WTC11 (cell line): ENCODE results near the gene MKLN1. TPM values are rescaled to one million over a fixed set of nuclear protein-coding genes. Genes with fewer than 3 reads are reported as not detected.

Experiments used
- ATAC-seq: fragments of 200-7000 bp; cut with Tn5 transposase; 2 replicates; pipeline ENCODE4 v1.10.0; 2021; ENCODE audit warnings: mild to moderate bottlenecking, moderate library complexity
- CTCF ChIA-PET: fragments of 300-600 bp; sonication (Branson Sonifier 250); formaldehyde crosslinking; loops from one replicate; lab custom pipeline; 2021; ENCODE audit warnings: antibody characterized with exemption; lab: Charles Lee
- POLR2A ChIA-PET: fragments of 350-600 bp; sonication (Branson Sonifier 250); formaldehyde crosslinking; loops from one replicate; lab custom pipeline; 2021; ENCODE audit warnings: antibody characterized with exemption; lab: Charles Lee
- DNase-seq: peaks from one replicate; pipeline ENCODE4 v3.0.0; 2021; ENCODE audit warnings: low spot score
- H3K27ac Mint-ChIP-seq: 2 replicates; pipeline ENCODE4 v1.8.0; 2021; ENCODE audit warnings: mixed read lengths
- H3K27me3 Mint-ChIP-seq: 2 replicates; pipeline ENCODE4 v1.8.0; 2021; ENCODE audit warnings: low read depth, mild to moderate bottlenecking, moderate library complexity, mixed read lengths
- H3K36me3 Mint-ChIP-seq: 2 replicates; pipeline ENCODE4 v1.8.0; 2021; ENCODE audit warnings: mixed read lengths
- H3K4me1 Mint-ChIP-seq: 2 replicates; pipeline ENCODE4 v1.8.0; 2022; ENCODE audit warnings: mixed read lengths
- H3K4me3 Mint-ChIP-seq: 2 replicates; pipeline ENCODE4 v1.8.0; 2021; ENCODE audit warnings: mild to moderate bottlenecking, moderate library complexity, mixed read lengths
- H3K9me3 Mint-ChIP-seq: 2 replicates; pipeline ENCODE4 v1.8.0; 2021; ENCODE audit warnings: mixed read lengths
- AFF4 ChIP-seq: sonication (generic); formaldehyde crosslinking; IDR thresholded peaks from 2 replicates; pipeline ENCODE4 v1.8.1; 2023; ENCODE audit warnings: mild to moderate bottlenecking, missing genetic modification reagents, borderline replicate concordance
- ATF2 ChIP-seq: sonication (generic); formaldehyde crosslinking; IDR thresholded peaks from 2 replicates; pipeline ENCODE4 v1.8.1; 2022; ENCODE audit warnings: low read depth, missing genetic modification reagents, borderline replicate concordance
- ATF6 ChIP-seq: sonication (generic); formaldehyde crosslinking; IDR thresholded peaks from 2 replicates; pipeline ENCODE4 v1.8.1; 2023; ENCODE audit warnings: mild to moderate bottlenecking, missing genetic modification reagents
- CBFB ChIP-seq: sonication (generic); formaldehyde crosslinking; IDR thresholded peaks from 2 replicates; pipeline ENCODE4 v1.8.1; 2022; ENCODE audit warnings: mild to moderate bottlenecking, low read depth, missing genetic modification reagents
- E2F1 ChIP-seq: sonication (generic); formaldehyde crosslinking; IDR thresholded peaks from 2 replicates; pipeline ENCODE4 v1.8.0; 2022; ENCODE audit warnings: mild to moderate bottlenecking, missing genetic modification reagents
- ELF4 ChIP-seq: sonication (generic); formaldehyde crosslinking; IDR thresholded peaks from 2 replicates; pipeline ENCODE4 v1.8.1; 2022; ENCODE audit warnings: low read depth, mild to moderate bottlenecking, moderate library complexity, missing genetic modification reagents
- ESRRA ChIP-seq: sonication (generic); formaldehyde crosslinking; IDR thresholded peaks from 2 replicates; pipeline ENCODE4 v1.8.1; 2022; ENCODE audit warnings: mild to moderate bottlenecking, missing genetic modification reagents, borderline replicate concordance
- FOXP1 ChIP-seq: sonication (generic); formaldehyde crosslinking; IDR thresholded peaks from 2 replicates; pipeline ENCODE4 v1.8.0; 2022; ENCODE audit warnings: missing genetic modification reagents, mild to moderate bottlenecking, moderate library complexity, borderline replicate concordance
- FOXP4 ChIP-seq: sonication (generic); formaldehyde crosslinking; IDR thresholded peaks from 2 replicates; pipeline ENCODE4 v1.8.0; 2022; ENCODE audit warnings: mild to moderate bottlenecking, missing genetic modification reagents
- GRHL2 ChIP-seq: fragments of 250-450 bp; sonication (Bioruptor Pico); IDR thresholded peaks from 2 replicates; pipeline ENCODE4 v1.8.0; 2022; ENCODE audit warnings: mild to moderate bottlenecking, moderate library complexity; ENCODE audit not compliant: insufficient replicate concordance, severe bottlenecking
- MLX ChIP-seq: sonication (generic); formaldehyde crosslinking; IDR thresholded peaks from 2 replicates; pipeline ENCODE4 v1.8.1; 2023; ENCODE audit warnings: mild to moderate bottlenecking, missing genetic modification reagents, moderate library complexity
- NR2C2 ChIP-seq: sonication (generic); formaldehyde crosslinking; IDR thresholded peaks from 2 replicates; pipeline ENCODE4 v1.8.0; 2022; ENCODE audit warnings: mild to moderate bottlenecking, missing genetic modification reagents
- RORB ChIP-seq: fragments of 250-450 bp; sonication (Bioruptor Pico); IDR thresholded peaks from 2 replicates; pipeline ENCODE4 v1.9.0; 2021; ENCODE audit warnings: mild to moderate bottlenecking
- SMAD3 ChIP-seq: sonication (generic); formaldehyde crosslinking; IDR thresholded peaks from 2 replicates; pipeline ENCODE4 v1.8.0; 2022; ENCODE audit warnings: missing genetic modification reagents, mild to moderate bottlenecking, borderline replicate concordance
- SOX15 ChIP-seq: fragments of 250-450 bp; sonication (Bioruptor Pico); IDR thresholded peaks from 2 replicates; pipeline ENCODE4 v1.9.0; 2021; ENCODE audit warnings: mild to moderate bottlenecking
- TP53 ChIP-seq: sonication (generic); formaldehyde crosslinking; IDR thresholded peaks from 2 replicates; pipeline ENCODE4 v1.8.1; 2023; ENCODE audit warnings: mild to moderate bottlenecking, missing genetic modification reagents
- USF1 ChIP-seq: sonication (generic); formaldehyde crosslinking; IDR thresholded peaks from 2 replicates; pipeline ENCODE4 v1.8.0; 2022; ENCODE audit warnings: mild to moderate bottlenecking, missing genetic modification reagents
- ZBTB43 ChIP-seq: sonication (generic); formaldehyde crosslinking; IDR thresholded peaks from 2 replicates; pipeline ENCODE4 v1.8.1; 2023; ENCODE audit warnings: mild to moderate bottlenecking, missing genetic modification reagents
- ZNF416 ChIP-seq: fragments of 250-450 bp; sonication (Bioruptor Pico); IDR thresholded peaks from 2 replicates; pipeline ENCODE4 v1.9.0; 2021; ENCODE audit warnings: mild to moderate bottlenecking, inconsistent platforms
- total RNA-seq: library from RNA; stranded (reverse); gene quantifications from 3 replicates; pipeline ENCODE4 v1.2.3, GENCODE V29; 2021

The MKLN1 gene
- total RNA-seq, 1 experiment from 2014 or later: 37.6 TPM

- TF ChIP-seq MLX: no peak
- no peak for TF ChIP-seq ESRRA (CRISPR knock-in tag)
- TF ChIP-seq ATF2: no peak
- no peak for TF ChIP-seq AFF4 (CRISPR knock-in tag)
Observed at GRCh38 chr7:131312838-131313237, 14.8 kb upstream of the MKLN1 start (continued).

- no peaks in the 10 kb centered on the region; the same call in 1 of the 2 replicates for H3K27me3 Mint-ChIP-seq
- no peak overlapping the region for H3K4me3 Mint-ChIP-seq
- no peak overlapping the region for H3K27ac Mint-ChIP-seq
- DNase-seq (no peak), ATAC-seq (no peak)
- ChIA-PET POLR2A (no interaction called here), CTCF (no interaction called here)
- H3K4me1 Mint-ChIP-seq: peaks cover 20% of the 10 kb centered on the region
- H3K36me3 Mint-ChIP-seq: no peaks in the 10 kb centered on the region
- TF ChIP-seq FOXP4 (CRISPR knock-in tag) (no peak), TP53 (CRISPR knock-in tag) (no peak), USF1 (no peak), FOXP1 (CRISPR knock-in tag) (no peak), ZNF416 (no peak), ELF4 (CRISPR knock-in tag) (no peak), ATF6 (no peak), NR2C2 (no peak), SOX15 (CRISPR knock-in tag) (no peak), CBFB (CRISPR knock-in tag) (no peak), E2F1 (no peak), GRHL2 (CRISPR knock-in tag) (no peak), ZBTB43 (no peak), ATF2 (no peak), SMAD3 (CRISPR knock-in tag) (no peak), RORB (CRISPR knock-in tag) (no peak)
- no peaks in the 10 kb centered on the region for H3K9me3 Mint-ChIP-seq
Observed at GRCh38 chr7:131320603-131321002, 7.1 kb upstream of the MKLN1 start.
